Measurements from ENCODE around the gene COL4A2. TPM values are rescaled to one million over a fixed set of nuclear protein-coding genes. Genes with fewer than 3 reads are reported as not detected.

COL4A2 gene
- total RNA-seq, 1 donor from 2014 or later = not detected

DNA sequence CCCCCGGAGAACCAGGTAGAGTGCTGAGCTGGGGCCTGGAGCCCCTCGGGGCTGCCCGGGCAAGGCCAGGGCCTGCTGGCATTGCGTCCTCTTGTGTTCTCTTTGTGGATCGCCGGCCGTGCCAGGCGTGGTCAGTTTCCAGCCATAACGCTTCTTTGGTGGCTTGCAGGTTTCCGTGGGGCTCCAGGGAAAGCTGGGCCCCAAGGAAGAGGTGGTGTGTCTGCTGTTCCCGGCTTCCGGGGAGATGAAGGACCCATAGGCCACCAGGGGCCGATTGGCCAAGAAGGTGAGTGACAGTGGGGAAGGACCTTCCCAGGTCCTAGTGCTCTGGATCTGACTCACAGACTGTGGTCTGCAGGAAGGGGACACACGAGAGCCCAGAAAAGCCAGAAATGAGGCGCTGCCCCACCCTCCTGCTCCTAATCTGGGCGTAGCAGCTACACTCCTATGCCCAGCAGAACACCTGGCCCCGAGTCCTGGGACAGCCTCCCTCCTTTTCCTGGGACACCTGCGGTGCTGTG is 197.0 kb downstream of the COL4A2 start:
- H3K27ac Mint-ChIP-seq = no peak overlapping the region
- H3K4me3 Mint-ChIP-seq (ENCODE audit: low read depth) = no peak overlapping the region
- no peaks in the 10 kb centered on the region for H3K27me3 Mint-ChIP-seq (ENCODE audit: low read depth)
- intact Hi-C loops (cut with micrococcal nuclease) = no loop called here
- H3K4me1 Mint-ChIP-seq (ENCODE audit: low read depth) = no peaks in the 10 kb centered on the region
- H3K9me3 Mint-ChIP-seq = no peaks in the 10 kb centered on the region
- no peak for DNase-seq (ENCODE audit: low spot score)
- H3K36me3 Mint-ChIP-seq (ENCODE audit: low read depth) = no peaks in the 10 kb centered on the region

- H3K9me3 Mint-ChIP-seq = no peaks in the 10 kb centered on the region
- peaks cover 2% of the 10 kb centered on the region for H3K27me3 Mint-ChIP-seq (ENCODE audit: low read depth)
- intact Hi-C loops (cut with micrococcal nuclease) = no loop called here
- no peak overlapping the region for H3K27ac Mint-ChIP-seq
- H3K4me1 Mint-ChIP-seq (ENCODE audit: low read depth) = no peaks in the 10 kb centered on the region
- H3K36me3 Mint-ChIP-seq (ENCODE audit: low read depth) = no peaks in the 10 kb centered on the region
- DNase-seq (ENCODE audit: low spot score) = no peak
- no peak overlapping the region for H3K4me3 Mint-ChIP-seq (ENCODE audit: low read depth)
Measured at GRCh38 chr13:110505594-110505993, 198.5 kb downstream of the COL4A2 start.

GRCh38 chr13:110506396-110506795 is 199.3 kb downstream of the COL4A2 start:
- Mint-ChIP-seq H3K4me3 (ENCODE audit: low read depth) (no peak overlapping the region), H3K4me1 (ENCODE audit: low read depth) (no peaks in the 10 kb centered on the region), H3K36me3 (ENCODE audit: low read depth) (no peaks in the 10 kb centered on the region), H3K27ac (no peak overlapping the region), H3K27me3 (ENCODE audit: low read depth) (peaks cover 2% of the 10 kb centered on the region), H3K9me3 (no peaks in the 10 kb centered on the region)
- intact Hi-C loops (cut with micrococcal nuclease) = no loop called here
- no peak for DNase-seq (ENCODE audit: low spot score)

DNA sequence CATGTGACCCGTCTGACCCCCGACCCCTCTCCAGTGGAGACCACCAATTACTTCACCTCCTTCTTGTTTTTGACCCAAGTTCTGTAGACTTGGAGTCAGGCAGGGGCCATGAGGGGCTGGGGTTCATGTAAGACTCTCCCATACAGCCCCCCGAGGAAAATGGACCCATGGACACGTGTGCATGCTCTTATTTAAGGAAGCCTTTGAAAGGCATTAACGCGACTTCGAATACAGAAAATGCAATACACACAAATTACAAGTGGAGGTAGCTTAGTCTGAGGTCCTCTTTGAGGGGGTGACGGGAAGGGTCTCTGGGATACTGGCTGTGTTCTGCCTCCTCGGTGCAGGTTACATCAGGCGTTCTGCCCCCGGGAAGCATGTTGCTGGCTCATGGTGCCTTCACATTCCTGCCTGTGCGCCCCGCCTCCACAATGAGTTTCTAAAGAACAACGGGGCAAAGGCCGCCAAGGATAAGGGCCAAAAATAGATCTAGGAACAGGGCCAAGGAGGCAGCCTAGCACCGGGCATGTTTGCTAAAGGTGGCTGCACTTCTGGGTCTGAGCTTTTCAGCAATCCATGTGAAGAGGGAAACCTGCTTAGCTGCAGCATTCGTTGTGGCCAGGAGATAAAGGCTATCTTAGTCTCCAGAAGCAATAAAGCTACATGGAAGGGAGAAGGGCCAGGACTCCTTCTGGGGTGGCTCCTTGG is 199.9 kb downstream of the COL4A2 start:
- H3K36me3 Mint-ChIP-seq (ENCODE audit: low read depth) = no peaks in the 10 kb centered on the region
- no peak overlapping the region for H3K4me3 Mint-ChIP-seq (ENCODE audit: low read depth)
- intact Hi-C loops (cut with micrococcal nuclease) = no loop called here
- peaks cover 2% of the 10 kb centered on the region for H3K27me3 Mint-ChIP-seq (ENCODE audit: low read depth)
- H3K9me3 Mint-ChIP-seq = no peaks in the 10 kb centered on the region
- DNase-seq (ENCODE audit: low spot score) = no peak
- no peaks in the 10 kb centered on the region for H3K4me1 Mint-ChIP-seq (ENCODE audit: low read depth)
- H3K27ac Mint-ChIP-seq = no peak overlapping the region

- no peaks in the 10 kb centered on the region for H3K36me3 Mint-ChIP-seq (ENCODE audit: low read depth)
- no peak overlapping the region for H3K4me3 Mint-ChIP-seq (ENCODE audit: low read depth)
Measured at GRCh38 chr13:110507678-110508381, 200.7 kb downstream of the COL4A2 start.

DNA sequence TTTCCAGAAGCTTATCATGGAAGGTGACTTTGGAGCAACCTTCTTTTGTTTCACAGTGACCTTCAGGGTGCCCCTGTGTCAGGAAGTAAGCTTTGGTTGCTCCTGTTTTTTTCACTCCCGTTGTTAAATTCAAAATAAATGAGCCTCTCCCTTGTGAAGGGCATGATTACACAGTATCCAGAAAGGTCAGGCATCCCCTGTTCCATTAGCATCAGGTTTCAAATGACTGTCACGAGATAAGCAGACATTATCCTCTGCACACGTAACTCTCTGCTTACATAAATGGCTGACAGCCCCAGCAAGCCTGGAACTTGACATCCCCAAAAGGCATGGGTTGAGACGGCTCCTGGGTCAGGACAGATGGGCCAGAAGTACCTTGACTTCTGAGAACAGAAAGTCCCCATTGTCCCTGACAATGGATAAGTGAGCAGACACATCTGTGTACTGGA is 202.4 kb downstream of the COL4A2 start:
- Mint-ChIP-seq H3K27me3 (ENCODE audit: low read depth) (peaks cover 2% of the 10 kb centered on the region), H3K36me3 (ENCODE audit: low read depth) (no peaks in the 10 kb centered on the region), H3K27ac (no peak overlapping the region)

More at GRCh38 chr13:110507678-110508381, 200.7 kb downstream of the COL4A2 start:
- intact Hi-C loops (cut with micrococcal nuclease) = no loop called here
- Mint-ChIP-seq H3K9me3 (no peaks in the 10 kb centered on the region), H3K27ac (no peak overlapping the region), H3K27me3 (ENCODE audit: low read depth) (peaks cover 2% of the 10 kb centered on the region), H3K4me1 (ENCODE audit: low read depth) (no peaks in the 10 kb centered on the region)
- no peak for DNase-seq (ENCODE audit: low spot score)

GRCh38 chr13:110509971-110510786 is 203.1 kb downstream of the COL4A2 start:
- no peaks in the 10 kb centered on the region for H3K36me3 Mint-ChIP-seq (ENCODE audit: low read depth)

More for the DNA sequence above, 202.4 kb downstream of the COL4A2 start:
- H3K4me3 Mint-ChIP-seq (ENCODE audit: low read depth) = no peak overlapping the region
- no peaks in the 10 kb centered on the region for H3K4me1 Mint-ChIP-seq (ENCODE audit: low read depth)
- H3K9me3 Mint-ChIP-seq = no peaks in the 10 kb centered on the region
- intact Hi-C loops (cut with micrococcal nuclease) = no loop called here
- no peak for DNase-seq (ENCODE audit: low spot score)

DNA sequence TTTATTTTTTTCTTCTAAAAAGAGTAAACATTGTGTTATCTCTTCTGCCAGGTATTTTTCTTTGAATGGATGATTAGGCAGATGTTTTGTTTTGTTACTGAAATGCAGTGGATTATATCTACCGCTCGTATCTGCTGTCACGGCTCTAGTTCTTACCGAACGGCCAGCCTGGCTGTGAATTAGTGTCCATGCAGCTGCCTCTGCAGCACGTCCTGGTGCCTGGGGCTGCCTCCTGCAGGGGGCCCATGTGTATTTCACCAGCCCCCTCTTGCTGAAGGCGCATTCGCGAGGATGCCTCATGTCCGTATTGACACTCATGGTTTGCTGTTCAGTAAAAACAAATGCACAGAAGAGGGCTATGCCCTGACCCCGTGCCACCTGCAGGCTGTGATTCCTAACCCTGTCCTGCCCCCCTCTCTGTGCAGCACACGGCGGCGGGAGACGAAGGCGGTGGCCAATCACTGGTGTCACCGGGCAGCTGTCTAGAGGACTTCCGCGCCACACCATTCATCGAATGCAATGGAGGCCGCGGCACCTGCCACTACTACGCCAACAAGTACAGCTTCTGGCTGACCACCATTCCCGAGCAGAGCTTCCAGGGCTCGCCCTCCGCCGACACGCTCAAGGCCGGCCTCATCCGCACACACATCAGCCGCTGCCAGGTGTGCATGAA is 204.6 kb downstream of the COL4A2 start:
- H3K27me3 Mint-ChIP-seq (ENCODE audit: low read depth) = peaks cover 2% of the 10 kb centered on the region
- H3K27ac Mint-ChIP-seq = no peak overlapping the region
- no peak overlapping the region for H3K4me3 Mint-ChIP-seq (ENCODE audit: low read depth)
- no peaks in the 10 kb centered on the region for H3K4me1 Mint-ChIP-seq (ENCODE audit: low read depth)
- intact Hi-C loops (cut with micrococcal nuclease) = no loop called here
- DNase-seq (ENCODE audit: low spot score) = no peak
- no peaks in the 10 kb centered on the region for H3K9me3 Mint-ChIP-seq
- H3K36me3 Mint-ChIP-seq (ENCODE audit: low read depth) = no peaks in the 10 kb centered on the region

More at GRCh38 chr13:110509971-110510786, 203.1 kb downstream of the COL4A2 start:
- intact Hi-C loops (cut with micrococcal nuclease) = no loop called here
- peaks cover 2% of the 10 kb centered on the region for H3K27me3 Mint-ChIP-seq (ENCODE audit: low read depth)
- H3K4me1 Mint-ChIP-seq (ENCODE audit: low read depth) = no peaks in the 10 kb centered on the region
- DNase-seq (ENCODE audit: low spot score) = no peak
- H3K27ac Mint-ChIP-seq = no peak overlapping the region
- no peak overlapping the region for H3K4me3 Mint-ChIP-seq (ENCODE audit: low read depth)
- no peaks in the 10 kb centered on the region for H3K9me3 Mint-ChIP-seq

- no peak for DNase-seq (ENCODE audit: low spot score)
- no peaks in the 10 kb centered on the region for H3K4me1 Mint-ChIP-seq (ENCODE audit: low read depth)
- no peak overlapping the region for H3K4me3 Mint-ChIP-seq (ENCODE audit: low read depth)
- H3K9me3 Mint-ChIP-seq = no peaks in the 10 kb centered on the region
- no peak overlapping the region for H3K27ac Mint-ChIP-seq
- H3K27me3 Mint-ChIP-seq (ENCODE audit: low read depth) = peaks cover 2% of the 10 kb centered on the region
- intact Hi-C loops (cut with micrococcal nuclease) = no loop called here
- no peaks in the 10 kb centered on the region for H3K36me3 Mint-ChIP-seq (ENCODE audit: low read depth)
Measured at GRCh38 chr13:110512198-110512740, 205.2 kb downstream of the COL4A2 start.

GRCh38 chr13:110516500-110516899 is 209.4 kb downstream of the COL4A2 start:
- Mint-ChIP-seq H3K4me1 (ENCODE audit: low read depth) (no peaks in the 10 kb centered on the region), H3K9me3 (no peaks in the 10 kb centered on the region), H3K27ac (no peak overlapping the region), H3K36me3 (ENCODE audit: low read depth) (no peaks in the 10 kb centered on the region), H3K27me3 (ENCODE audit: low read depth) (no peaks in the 10 kb centered on the region), H3K4me3 (ENCODE audit: low read depth) (no peak overlapping the region)
- no peak for DNase-seq (ENCODE audit: low spot score)
- intact Hi-C loops (cut with micrococcal nuclease) = no loop called here

DNA sequence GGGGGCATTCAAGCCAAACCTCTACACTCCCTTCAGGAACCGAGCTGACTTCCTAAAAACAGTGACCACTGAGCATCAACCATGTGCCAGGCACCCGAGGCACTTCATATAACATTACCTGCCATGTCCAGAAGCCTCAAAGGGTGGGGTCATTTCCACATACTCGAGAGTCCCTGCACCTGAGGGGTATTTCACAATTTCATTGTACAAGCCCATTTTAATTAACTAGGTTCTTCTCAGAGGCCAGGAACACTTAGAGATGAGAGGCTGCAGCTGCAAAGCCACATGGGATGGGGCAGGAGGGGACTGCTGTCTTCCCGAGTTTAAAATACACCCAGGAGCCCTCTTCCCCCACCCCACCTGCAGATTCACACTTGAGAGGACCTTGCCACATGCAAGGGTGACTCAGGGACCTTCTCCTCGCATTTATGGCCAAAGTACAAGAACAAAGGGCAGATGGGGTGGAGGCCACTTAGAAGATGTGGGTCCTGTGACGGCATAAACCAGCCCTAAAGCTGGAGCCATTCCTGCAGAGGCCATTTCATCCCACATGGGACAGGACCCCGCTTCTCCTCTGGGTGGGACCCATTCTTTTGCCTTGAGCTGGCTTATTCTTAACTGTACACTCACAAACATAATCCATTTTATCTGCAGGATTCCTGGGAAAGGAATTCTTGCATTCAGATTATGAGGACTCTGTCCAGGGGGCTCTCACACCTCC is 210.6 kb downstream of the COL4A2 start:
- H3K4me3 Mint-ChIP-seq (ENCODE audit: low read depth) = no peak overlapping the region
- H3K27me3 Mint-ChIP-seq (ENCODE audit: low read depth) = no peaks in the 10 kb centered on the region
- no peaks in the 10 kb centered on the region for H3K4me1 Mint-ChIP-seq (ENCODE audit: low read depth)
- H3K36me3 Mint-ChIP-seq (ENCODE audit: low read depth) = no peaks in the 10 kb centered on the region
- DNase-seq (ENCODE audit: low spot score) = no peak
- H3K27ac Mint-ChIP-seq = no peak overlapping the region
- intact Hi-C loops (cut with micrococcal nuclease) = no loop called here
- H3K9me3 Mint-ChIP-seq = no peaks in the 10 kb centered on the region

DNA sequence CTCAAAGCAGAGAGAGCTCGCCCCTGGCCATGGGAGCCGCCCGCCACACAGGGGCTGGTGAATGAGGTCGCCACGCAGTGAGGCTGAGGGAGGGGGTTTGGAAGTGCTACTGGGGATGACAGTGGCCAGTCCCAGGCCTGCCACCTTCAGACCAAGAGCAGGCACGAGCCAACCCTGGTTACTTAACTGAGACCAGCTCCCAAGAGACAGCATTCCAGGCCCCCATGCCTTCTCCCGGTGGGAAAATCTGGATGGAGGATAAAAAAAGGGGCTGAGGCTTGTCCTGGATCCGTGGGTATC is 211.1 kb downstream of the COL4A2 start:
- H3K4me1 Mint-ChIP-seq (ENCODE audit: low read depth) = no peaks in the 10 kb centered on the region
- H3K27ac Mint-ChIP-seq = no peak overlapping the region
- H3K4me3 Mint-ChIP-seq (ENCODE audit: low read depth) = no peak overlapping the region
- intact Hi-C loops (cut with micrococcal nuclease) = no loop called here
- no peak for DNase-seq (ENCODE audit: low spot score)
- no peaks in the 10 kb centered on the region for H3K36me3 Mint-ChIP-seq (ENCODE audit: low read depth)
- no peaks in the 10 kb centered on the region for H3K27me3 Mint-ChIP-seq (ENCODE audit: low read depth)
- H3K9me3 Mint-ChIP-seq = no peaks in the 10 kb centered on the region

All from activated T-helper 2 cell treated with anti-CD3 and anti-CD28 coated beads, Interferon-gamma antibody, Interleukin-2, Interleukin-4, amounts not matched to agents 10 μg/mL and 5 μg/mL and 100 μg/mL, durations not matched to agents 14 hours and 24 hours and 36 hours (primary cell).